HL-60/S4 (cell line): Measurements from ENCODE around the gene PSMB5.

ENCODE experiments used
- in situ Hi-C: fragments of 300-500 bp; cut with MboI; formaldehyde crosslinking; loops from 2 replicates; pipeline ENCODE4 v1.14.3; 2022; ENCODE audit warnings: low sequenced_read_pairs

PSMB5 gene

GRCh38 chr14:23045419-23046357 is 11.0 kb upstream of the PSMB5 start:
- in situ Hi-C loops: no loop called here

GRCh38 chr14:23044840-23045239 is 10.1 kb upstream of the PSMB5 start:
- in situ Hi-C loops: no loop called here

- in situ Hi-C loops: no loop called here
Observed at GRCh38 chr14:23043754-23044153, 9.1 kb upstream of the PSMB5 start.

GRCh38 chr14:23043145-23043544 is 8.4 kb upstream of the PSMB5 start:
- in situ Hi-C loops: no loop called here

- in situ Hi-C loops: no loop called here
Observed at GRCh38 chr14:23042162-23042965, 7.7 kb upstream of the PSMB5 start, which contains the start of gene PSMB11. TSS of gene PSMB11 (plus strand) at chr14:23042212. CDS start at chr14:23042226, 14 bp downstream.

GRCh38 chr14:23041729-23042128 is 7.0 kb upstream of the PSMB5 start:
- in situ Hi-C loops: no loop called here

- in situ Hi-C loops: no loop called here
Observed at GRCh38 chr14:23040100-23040499, 5.4 kb upstream of the PSMB5 start.

GRCh38 chr14:23035303-23036144 is 824 bp upstream of the PSMB5 start:
- in situ Hi-C loops: no loop called here

- in situ Hi-C loops: no loop called here
Observed at GRCh38 chr14:23033801-23034497, 751 bp downstream of the PSMB5 start.

- in situ Hi-C loops: no loop called here
Observed at GRCh38 chr14:23033251-23033727, 1.4 kb downstream of the PSMB5 start.

- in situ Hi-C loops: no loop called here
Observed at GRCh38 chr14:23030936-23031335, 3.8 kb downstream of the PSMB5 start.

GRCh38 chr14:23028799-23029198 is 5.9 kb downstream of the PSMB5 start:
- in situ Hi-C loops: no loop called here

- in situ Hi-C loops: no loop called here
Observed at GRCh38 chr14:23025151-23025814, 9.4 kb downstream of the PSMB5 start.

- in situ Hi-C loops: no loop called here
Observed at GRCh38 chr14:23024612-23025075, 10.1 kb downstream of the PSMB5 start.

- in situ Hi-C loops: no loop called here
Observed at GRCh38 chr14:23023795-23024152, 10.9 kb downstream of the PSMB5 start.

- in situ Hi-C loops: no loop called here
Observed at GRCh38 chr14:23023022-23023794, 11.5 kb downstream of the PSMB5 start.

- in situ Hi-C loops: no loop called here
Observed at GRCh38 chr14:23021889-23022442, 12.7 kb downstream of the PSMB5 start.

GRCh38 chr14:23021434-23021833 is 13.3 kb downstream of the PSMB5 start:
- in situ Hi-C loops: no loop called here
